Activated naive CD8-positive, alpha-beta T cell treated with anti-CD3 and anti-CD28 coated beads, Interleukin-2, amount 10 ng/mL, durations not matched to agents 7 days and 5 days (primary cell): ENCODE measurements around the gene KCNH5. TPM values are rescaled to one million over a fixed set of nuclear protein-coding genes. Genes with fewer than 3 reads are reported as not detected.

Experiments used
- ATAC-seq: fragments of 150-1000 bp; cut with Tn5 transposase; one replicate; pipeline ENCODE4 v1.10.0; 2021; ENCODE audit warnings: low read depth, moderate library complexity
- POLR2A ChIA-PET: fragments of 350-600 bp; sonication (Branson Sonifier 250); formaldehyde crosslinking; loops from one replicate; lab custom pipeline; 2021; ENCODE audit warnings: antibody characterized with exemption; lab: Charles Lee
- DNase-seq: peaks from one replicate; pipeline ENCODE4 v3.0.0; 2021
- H3K27ac Mint-ChIP-seq: one replicate; pipeline ENCODE4 v1.8.0; 2022; ENCODE audit warnings: mild to moderate bottlenecking, mixed read lengths
- H3K27me3 Mint-ChIP-seq: one replicate; pipeline ENCODE4 v1.8.0; 2022; ENCODE audit warnings: mild to moderate bottlenecking, moderate library complexity, mixed read lengths
- H3K36me3 Mint-ChIP-seq: one replicate; pipeline ENCODE4 v1.8.0; 2021; ENCODE audit warnings: mild to moderate bottlenecking, mixed read lengths
- H3K4me1 Mint-ChIP-seq: one replicate; pipeline ENCODE4 v1.8.0; 2021; ENCODE audit warnings: mixed read lengths
- H3K4me3 Mint-ChIP-seq: one replicate; pipeline ENCODE4 v1.8.0; 2022; ENCODE audit warnings: mild to moderate bottlenecking, moderate library complexity, mixed read lengths
- H3K9me3 Mint-ChIP-seq: one replicate; pipeline ENCODE4 v1.8.0; 2021; ENCODE audit warnings: mixed read lengths
- total RNA-seq, 2 experiments: library from RNA; stranded (reverse); gene quantifications; one replicate each; pipeline ENCODE4 v1.2.3, GENCODE V29; 2021

KCNH5 gene
- total RNA-seq, 2 experiments from 2014 or later: not detected

DNA sequence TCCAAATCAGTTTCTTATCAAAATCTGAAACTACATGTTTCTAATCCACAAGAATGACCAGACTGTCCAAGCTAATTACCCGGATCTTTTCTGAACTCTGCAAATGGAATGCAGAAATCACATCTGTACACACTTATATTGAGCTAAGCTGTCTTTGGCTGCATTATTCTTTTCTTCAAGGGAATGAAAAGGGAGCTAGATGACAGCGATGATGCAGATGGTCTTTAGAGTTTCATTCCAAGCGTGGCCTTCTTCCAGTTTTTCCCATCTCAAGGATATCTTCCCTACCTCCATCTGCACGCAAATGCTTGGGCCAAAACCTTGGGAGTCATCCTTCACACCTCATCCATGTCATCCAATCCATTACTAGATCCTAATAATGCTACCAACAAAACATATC is 12.6 kb downstream of the KCNH5 start:
- Mint-ChIP-seq H3K27me3 (peaks cover 3% of the 10 kb centered on the region), H3K4me3 (no peak overlapping the region), H3K4me1 (no peaks in the 10 kb centered on the region), H3K36me3 (no peaks in the 10 kb centered on the region), H3K9me3 (no peaks in the 10 kb centered on the region), H3K27ac (no peak overlapping the region)
- ATAC-seq (no peak), DNase-seq (no peak)
- POLR2A ChIA-PET: no interaction called here

DNA sequence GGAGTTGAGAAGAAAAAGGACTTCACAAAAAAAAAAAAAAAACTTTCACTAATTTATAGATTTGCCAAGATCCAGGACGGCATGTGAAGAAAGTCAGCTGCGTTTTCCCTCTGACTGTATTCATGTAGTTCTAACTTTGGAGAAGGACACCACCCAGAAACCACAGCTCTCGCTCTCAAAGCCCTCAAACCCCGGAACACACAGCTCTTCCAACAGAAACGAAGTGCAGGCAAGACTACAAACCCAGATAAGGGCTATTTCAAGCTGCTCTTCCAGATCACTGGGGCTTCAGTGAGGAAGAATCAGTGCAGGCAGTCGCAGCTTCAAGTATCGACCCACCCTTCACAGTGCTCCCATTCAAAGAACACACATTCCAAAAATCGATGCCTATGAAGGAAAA is 13.2 kb downstream of the KCNH5 start:
- no peak for DNase-seq
- no peak overlapping the region for H3K27ac Mint-ChIP-seq
- H3K9me3 Mint-ChIP-seq: no peaks in the 10 kb centered on the region
- no peaks in the 10 kb centered on the region for H3K36me3 Mint-ChIP-seq
- no peak overlapping the region for H3K4me3 Mint-ChIP-seq
- H3K27me3 Mint-ChIP-seq: peaks cover 3% of the 10 kb centered on the region
- no peaks in the 10 kb centered on the region for H3K4me1 Mint-ChIP-seq
- POLR2A ChIA-PET: no interaction called here
- no peak for ATAC-seq

DNA sequence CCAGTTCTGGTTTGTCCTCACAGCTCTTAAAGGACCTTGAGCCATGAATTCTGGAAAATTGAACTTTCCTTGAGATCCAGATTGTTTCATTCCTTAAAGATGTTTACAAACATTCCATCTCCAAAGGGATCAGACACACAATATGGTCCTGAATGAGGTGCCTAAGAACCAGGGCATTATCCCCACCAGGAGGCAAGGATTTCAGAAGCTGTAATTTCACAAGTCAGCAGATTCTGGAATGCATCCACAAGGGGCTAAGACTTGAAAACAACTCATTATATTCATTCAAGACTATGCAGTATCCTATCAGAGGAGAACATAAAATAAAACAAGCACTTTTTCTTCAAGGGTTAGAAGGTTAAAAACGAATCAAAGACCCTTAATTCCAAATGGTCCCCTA is 15.1 kb downstream of the KCNH5 start:
- peaks cover 3% of the 10 kb centered on the region for H3K9me3 Mint-ChIP-seq
- H3K27me3 Mint-ChIP-seq: peaks cover 4% of the 10 kb centered on the region
- no peak for ATAC-seq
- no peak for DNase-seq
- no peaks in the 10 kb centered on the region for H3K36me3 Mint-ChIP-seq
- H3K4me1 Mint-ChIP-seq: no peaks in the 10 kb centered on the region
- POLR2A ChIA-PET: no interaction called here
- no peak overlapping the region for H3K27ac Mint-ChIP-seq
- no peak overlapping the region for H3K4me3 Mint-ChIP-seq

DNA sequence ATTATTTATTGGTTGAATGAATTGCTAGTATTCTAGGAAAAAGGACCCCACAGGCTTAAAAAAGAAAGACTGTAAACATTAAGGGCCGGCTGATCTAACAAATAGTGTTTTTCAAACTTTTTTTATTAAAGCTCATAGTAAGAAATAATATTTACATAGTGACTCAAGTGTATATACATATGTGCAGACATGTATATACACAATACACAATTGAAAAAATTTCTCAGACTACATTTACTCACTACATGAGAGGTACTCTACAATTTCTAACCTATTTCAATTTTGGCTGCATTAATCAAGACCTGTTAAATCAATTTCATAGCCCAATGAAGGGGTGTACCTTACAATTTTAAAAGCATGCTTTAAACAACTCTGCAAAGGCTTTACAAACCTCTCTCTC is 17.5 kb downstream of the KCNH5 start:
- DNase-seq: no peak
- Mint-ChIP-seq H3K9me3 (peaks cover 3% of the 10 kb centered on the region), H3K4me3 (no peak overlapping the region), H3K27me3 (peaks cover 4% of the 10 kb centered on the region), H3K36me3 (no peaks in the 10 kb centered on the region), H3K27ac (no peak overlapping the region), H3K4me1 (no peaks in the 10 kb centered on the region)
- POLR2A ChIA-PET: no interaction called here
- ATAC-seq: no peak

DNA sequence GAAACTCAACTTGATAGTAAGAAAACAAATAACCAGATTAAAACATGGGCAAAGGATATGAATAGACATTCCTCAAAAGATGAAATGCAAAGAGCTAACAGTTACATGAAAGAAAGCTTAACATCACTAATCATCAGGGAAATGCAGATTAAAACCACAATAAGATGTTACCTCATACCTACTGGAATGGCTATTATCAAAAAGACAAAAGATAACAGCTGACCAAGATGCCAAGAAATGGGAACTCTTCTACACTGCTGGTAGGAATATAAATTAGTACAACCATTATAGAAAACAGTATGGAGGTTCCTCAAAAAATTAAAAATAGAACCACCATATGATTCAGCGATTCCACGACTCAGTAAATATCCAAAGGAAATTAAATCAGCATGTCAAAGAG is 18.8 kb downstream of the KCNH5 start:
- Mint-ChIP-seq H3K4me1 (no peaks in the 10 kb centered on the region), H3K27me3 (peaks cover 4% of the 10 kb centered on the region), H3K4me3 (no peak overlapping the region), H3K27ac (no peak overlapping the region), H3K36me3 (no peaks in the 10 kb centered on the region), H3K9me3 (peaks cover 3% of the 10 kb centered on the region)
- POLR2A ChIA-PET: no interaction called here
- DNase-seq: no peak
- ATAC-seq: no peak

DNA sequence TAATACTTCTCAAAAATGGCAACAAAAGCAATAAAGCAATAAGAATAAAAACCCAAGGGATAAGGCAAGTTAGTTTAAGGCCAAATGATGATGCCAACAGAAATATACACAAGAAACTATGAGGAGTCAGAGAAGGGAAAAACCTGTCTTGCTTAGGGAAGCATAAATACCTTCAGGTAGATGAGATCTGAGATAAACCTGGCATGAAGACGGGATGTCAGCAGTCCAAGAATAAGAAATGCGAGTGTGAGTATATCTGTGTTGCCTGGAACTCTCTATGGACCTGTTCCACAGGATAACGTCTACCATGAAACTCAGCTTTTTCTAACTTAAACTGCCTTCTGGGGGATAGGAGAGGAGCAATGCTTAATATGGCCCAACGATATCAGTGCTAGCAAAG is 30.6 kb downstream of the KCNH5 start:
- H3K9me3 Mint-ChIP-seq: no peaks in the 10 kb centered on the region
- no peaks in the 10 kb centered on the region for H3K36me3 Mint-ChIP-seq
- no peak overlapping the region for H3K4me3 Mint-ChIP-seq
- ATAC-seq (no peak), DNase-seq (no peak)
- H3K27me3 Mint-ChIP-seq: no peaks in the 10 kb centered on the region
- POLR2A ChIA-PET: no interaction called here
- no peaks in the 10 kb centered on the region for H3K4me1 Mint-ChIP-seq
- no peak overlapping the region for H3K27ac Mint-ChIP-seq

DNA sequence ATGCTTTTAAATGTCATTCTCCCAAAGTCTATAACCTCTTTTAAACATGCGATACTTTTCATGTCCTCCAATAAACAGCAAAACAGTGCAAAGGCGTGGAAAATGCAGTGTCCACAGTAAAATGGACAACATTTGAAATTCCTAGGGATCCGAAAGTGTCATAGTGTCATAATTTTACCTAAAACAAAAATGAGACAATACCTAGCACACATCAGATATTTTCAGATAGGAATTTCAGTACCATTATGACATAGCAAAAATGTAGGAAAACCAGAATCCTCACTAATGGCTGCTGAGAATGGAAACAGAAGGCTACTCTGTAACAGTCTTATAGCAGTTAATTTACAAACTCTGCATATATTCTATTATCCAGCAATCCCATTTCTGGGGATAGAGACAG is 33.1 kb downstream of the KCNH5 start:
- POLR2A ChIA-PET: no interaction called here
- no peaks in the 10 kb centered on the region for H3K27me3 Mint-ChIP-seq
- H3K9me3 Mint-ChIP-seq: no peaks in the 10 kb centered on the region
- H3K4me3 Mint-ChIP-seq: no peak overlapping the region
- ATAC-seq (no peak), DNase-seq (no peak)
- no peaks in the 10 kb centered on the region for H3K4me1 Mint-ChIP-seq
- no peaks in the 10 kb centered on the region for H3K36me3 Mint-ChIP-seq
- no peak overlapping the region for H3K27ac Mint-ChIP-seq

DNA sequence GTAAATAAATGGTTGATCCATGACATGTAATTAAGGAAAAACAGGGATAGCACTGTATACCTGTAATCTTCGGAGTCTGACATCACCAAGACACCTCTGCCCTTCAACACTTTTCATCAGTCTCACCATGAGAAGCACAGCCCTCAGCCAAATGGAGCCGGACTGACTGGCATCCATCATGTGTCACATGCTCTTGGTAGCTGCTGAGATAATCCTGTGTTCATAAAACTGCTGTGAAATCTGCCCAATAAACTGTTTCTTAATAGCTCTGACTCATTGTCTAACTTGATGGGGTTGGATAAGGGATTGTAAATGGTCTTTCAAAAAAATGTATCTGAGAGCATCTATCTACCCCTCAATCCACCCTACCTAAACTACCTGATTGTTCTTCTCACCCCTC is 33.6 kb downstream of the KCNH5 start:
- Mint-ChIP-seq H3K4me1 (no peaks in the 10 kb centered on the region), H3K27ac (no peak overlapping the region), H3K9me3 (no peaks in the 10 kb centered on the region), H3K36me3 (no peaks in the 10 kb centered on the region), H3K4me3 (no peak overlapping the region), H3K27me3 (no peaks in the 10 kb centered on the region)
- DNase-seq: no peak
- POLR2A ChIA-PET: no interaction called here
- no peak for ATAC-seq

DNA sequence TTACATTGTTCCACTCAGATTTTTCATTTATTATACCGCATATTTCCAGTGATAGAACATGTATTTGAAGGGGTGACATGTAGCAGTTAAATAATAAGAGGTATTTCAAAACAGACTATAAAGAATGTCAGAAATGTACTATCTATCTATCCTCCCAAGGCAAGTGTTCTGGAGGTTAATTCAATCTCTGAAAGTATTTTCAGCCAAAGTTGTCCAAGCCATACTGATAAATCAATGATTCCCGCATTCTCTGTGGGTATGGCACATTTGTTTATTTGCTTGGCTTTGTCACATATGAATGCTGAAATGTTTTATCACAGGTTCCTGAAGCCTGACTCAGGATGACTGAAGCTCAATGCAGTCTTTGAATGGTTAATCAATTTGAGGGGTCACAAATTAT is 35.8 kb downstream of the KCNH5 start:
- no peaks in the 10 kb centered on the region for H3K36me3 Mint-ChIP-seq
- no peaks in the 10 kb centered on the region for H3K27me3 Mint-ChIP-seq
- DNase-seq (no peak), ATAC-seq (no peak)
- no peak overlapping the region for H3K27ac Mint-ChIP-seq
- no peaks in the 10 kb centered on the region for H3K4me1 Mint-ChIP-seq
- no peak overlapping the region for H3K4me3 Mint-ChIP-seq
- H3K9me3 Mint-ChIP-seq: no peaks in the 10 kb centered on the region
- POLR2A ChIA-PET: no interaction called here

DNA sequence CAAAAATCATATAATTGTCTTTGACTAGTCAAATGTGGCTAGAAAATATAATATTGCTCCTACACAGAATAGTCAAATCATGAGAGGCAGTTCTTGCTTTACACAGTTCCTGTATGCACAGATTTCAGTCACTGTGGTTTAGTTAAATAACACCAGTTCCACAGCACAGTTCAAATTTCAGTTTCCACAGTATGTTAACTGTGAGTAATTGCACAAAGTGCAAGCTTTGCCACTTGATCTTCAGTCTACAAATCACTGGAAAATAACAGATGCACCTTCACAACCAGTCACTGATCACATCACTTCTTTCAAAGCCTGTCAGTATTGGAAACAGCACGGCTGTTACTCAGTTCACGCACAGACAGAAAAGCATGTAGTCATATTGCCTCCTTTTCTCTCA is 38.7 kb downstream of the KCNH5 start:
- H3K4me1 Mint-ChIP-seq: no peaks in the 10 kb centered on the region
- H3K27ac Mint-ChIP-seq: no peak overlapping the region
- no peaks in the 10 kb centered on the region for H3K27me3 Mint-ChIP-seq
- no peak for ATAC-seq
- POLR2A ChIA-PET: no interaction called here
- H3K36me3 Mint-ChIP-seq: no peaks in the 10 kb centered on the region
- H3K4me3 Mint-ChIP-seq: no peak overlapping the region
- H3K9me3 Mint-ChIP-seq: no peaks in the 10 kb centered on the region
- DNase-seq: no peak

DNA sequence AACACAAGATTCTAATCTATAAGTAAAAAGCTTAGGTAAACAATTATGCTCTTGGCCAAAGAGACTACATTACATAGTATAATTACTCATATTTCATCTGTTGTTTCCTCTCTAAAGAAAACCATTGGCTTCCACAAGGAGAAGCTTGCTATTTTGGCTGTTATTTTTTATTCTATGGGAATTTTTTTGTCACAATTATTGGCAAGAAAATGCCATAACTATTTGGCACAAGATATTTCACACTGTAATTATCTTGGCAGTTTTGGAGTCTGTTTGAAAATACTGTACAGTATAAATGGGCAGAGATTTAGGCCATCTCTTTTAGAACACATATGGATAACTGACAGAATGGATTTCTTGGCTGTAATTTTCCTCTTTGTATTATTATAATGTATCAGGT is 51.2 kb downstream of the KCNH5 start:
- no peak for ATAC-seq
- Mint-ChIP-seq H3K36me3 (no peaks in the 10 kb centered on the region), H3K9me3 (no peaks in the 10 kb centered on the region), H3K4me3 (no peak overlapping the region), H3K27me3 (no peaks in the 10 kb centered on the region), H3K27ac (no peak overlapping the region), H3K4me1 (no peaks in the 10 kb centered on the region)
- no peak for DNase-seq
- POLR2A ChIA-PET: no interaction called here

DNA sequence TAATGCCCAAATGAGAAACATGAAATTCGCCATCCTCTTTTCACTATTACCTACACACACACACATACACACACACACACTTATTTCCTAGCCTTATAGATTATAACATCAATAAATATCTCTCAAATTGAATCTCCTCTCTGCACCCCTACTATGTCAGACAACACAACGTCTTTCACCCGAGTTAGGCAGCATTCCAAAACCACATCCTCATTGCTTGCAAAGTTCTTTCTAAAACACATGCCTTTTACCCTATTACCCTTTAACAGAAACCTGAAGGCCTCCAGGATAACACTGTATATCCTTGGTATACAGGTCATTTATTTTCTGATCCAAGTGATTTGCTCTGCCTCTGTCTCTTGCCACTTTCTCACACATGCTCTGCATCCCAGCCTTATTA is 56.3 kb downstream of the KCNH5 start:
- no peaks in the 10 kb centered on the region for H3K27me3 Mint-ChIP-seq
- POLR2A ChIA-PET: no interaction called here
- DNase-seq: no peak
- no peak overlapping the region for H3K27ac Mint-ChIP-seq
- no peaks in the 10 kb centered on the region for H3K36me3 Mint-ChIP-seq
- no peak overlapping the region for H3K4me3 Mint-ChIP-seq
- ATAC-seq: no peak
- no peaks in the 10 kb centered on the region for H3K4me1 Mint-ChIP-seq
- H3K9me3 Mint-ChIP-seq: no peaks in the 10 kb centered on the region

DNA sequence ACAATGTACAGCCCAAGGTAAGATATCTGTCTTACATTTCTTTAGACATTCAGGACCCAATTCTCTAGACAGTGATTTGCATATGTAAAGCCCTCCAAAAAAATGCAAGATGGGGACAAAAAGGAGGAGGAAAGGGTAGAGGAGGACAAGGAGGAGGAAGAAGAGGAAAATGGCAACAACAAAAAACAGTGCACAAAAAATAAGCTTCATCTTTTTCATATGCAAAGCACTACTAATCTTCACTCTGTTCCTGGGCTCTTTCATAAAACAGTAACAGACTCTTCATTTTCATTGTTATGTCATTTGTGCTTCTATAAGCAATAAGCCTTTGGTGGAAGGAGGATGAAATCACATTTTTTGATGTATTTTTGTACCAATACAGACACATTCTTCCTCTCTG is 61.4 kb downstream of the KCNH5 start:
- no peak for DNase-seq
- Mint-ChIP-seq H3K9me3 (no peaks in the 10 kb centered on the region), H3K27ac (no peak overlapping the region), H3K27me3 (no peaks in the 10 kb centered on the region), H3K4me3 (no peak overlapping the region), H3K36me3 (no peaks in the 10 kb centered on the region), H3K4me1 (no peaks in the 10 kb centered on the region)
- no peak for ATAC-seq
- POLR2A ChIA-PET: no interaction called here

DNA sequence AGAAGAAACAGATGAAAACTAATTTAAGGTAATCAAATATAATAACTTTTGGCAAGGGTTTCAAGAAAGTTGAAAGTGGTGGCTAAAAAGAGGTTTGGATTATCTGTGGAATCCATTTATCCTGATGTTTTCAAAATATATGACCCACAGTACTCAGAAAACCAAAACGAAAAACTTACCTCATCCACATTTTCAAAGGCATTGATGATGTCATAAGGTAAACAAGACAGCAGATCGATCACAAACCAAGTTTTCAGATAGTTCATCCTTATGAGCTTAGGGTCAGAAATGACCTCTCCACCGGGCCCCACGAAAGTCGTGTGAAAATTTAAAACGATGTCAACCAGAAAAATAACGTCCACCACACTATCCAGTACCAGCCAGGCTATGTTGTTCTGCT is 64.6 kb downstream of the KCNH5 start:
- Mint-ChIP-seq H3K36me3 (no peaks in the 10 kb centered on the region), H3K4me1 (no peaks in the 10 kb centered on the region), H3K27me3 (no peaks in the 10 kb centered on the region), H3K9me3 (no peaks in the 10 kb centered on the region), H3K4me3 (no peak overlapping the region), H3K27ac (no peak overlapping the region)
- DNase-seq (no peak), ATAC-seq (no peak)
- POLR2A ChIA-PET: no interaction called here

DNA sequence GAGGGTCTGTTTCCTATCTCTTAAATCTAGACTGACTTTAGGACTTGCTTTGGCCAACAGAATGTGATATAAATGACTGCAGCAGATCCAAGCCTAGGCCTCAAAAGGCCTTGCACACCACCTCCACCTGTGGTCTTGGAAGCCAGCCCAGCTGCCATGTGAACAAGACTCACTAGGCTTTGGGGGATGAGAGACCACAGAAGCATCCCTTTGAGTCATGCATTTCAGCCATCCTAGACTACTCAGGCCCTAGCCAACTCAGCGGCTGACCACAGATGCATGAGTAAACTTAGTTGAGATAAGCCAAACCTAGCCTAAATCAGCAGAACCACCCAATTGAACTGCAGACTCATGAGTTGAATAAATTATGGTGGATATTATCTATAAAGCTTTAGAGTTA is 87.7 kb downstream of the KCNH5 start:
- H3K27me3 Mint-ChIP-seq: no peaks in the 10 kb centered on the region
- no peak for ATAC-seq
- H3K9me3 Mint-ChIP-seq: peaks cover 3% of the 10 kb centered on the region
- no peaks in the 10 kb centered on the region for H3K36me3 Mint-ChIP-seq
- no peak overlapping the region for H3K27ac Mint-ChIP-seq
- no peaks in the 10 kb centered on the region for H3K4me1 Mint-ChIP-seq
- H3K4me3 Mint-ChIP-seq: no peak overlapping the region
- POLR2A ChIA-PET: no interaction called here
- DNase-seq: no peak
